Stimulated activated CD4-positive, alpha-beta T cell treated with anti-CD3 and anti-CD28 coated beads, Interleukin-15, amount 100 ng/mL, for 24 hours (primary cell): ENCODE results near the gene RNF182.
"Not testable (repeated sequence)": the region's sequence is repeated elsewhere in the genome, so short reads cannot be mapped to it uniquely, and the experiment has no call there.

Experiments used
- DNase-seq: peaks from one replicate; pipeline ENCODE4 v3.0.0-alpha.2; 2020

The RNF182 gene

DNA sequence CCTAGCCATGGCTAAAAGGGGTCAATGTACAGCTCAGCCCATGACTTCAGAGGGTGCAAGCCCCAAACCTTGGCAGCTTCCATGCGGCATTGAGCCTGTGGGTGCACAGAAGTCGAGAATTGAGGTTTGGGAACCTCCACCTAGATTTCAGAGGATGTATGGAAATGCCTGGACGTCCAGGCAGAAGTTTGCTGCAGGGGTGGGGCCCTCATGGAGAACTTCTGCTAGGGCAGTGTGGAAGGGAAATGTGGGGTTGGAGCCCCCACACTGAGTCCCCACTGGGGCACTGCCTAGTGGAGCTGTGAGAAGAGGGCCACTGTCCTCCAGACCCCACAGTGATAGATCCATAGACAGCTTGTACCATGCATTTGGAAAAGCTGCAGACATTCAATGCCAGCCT lies 47.9 kb downstream of the RNF182 start:
- DNase-seq = not testable (repeated sequence)

DNA sequence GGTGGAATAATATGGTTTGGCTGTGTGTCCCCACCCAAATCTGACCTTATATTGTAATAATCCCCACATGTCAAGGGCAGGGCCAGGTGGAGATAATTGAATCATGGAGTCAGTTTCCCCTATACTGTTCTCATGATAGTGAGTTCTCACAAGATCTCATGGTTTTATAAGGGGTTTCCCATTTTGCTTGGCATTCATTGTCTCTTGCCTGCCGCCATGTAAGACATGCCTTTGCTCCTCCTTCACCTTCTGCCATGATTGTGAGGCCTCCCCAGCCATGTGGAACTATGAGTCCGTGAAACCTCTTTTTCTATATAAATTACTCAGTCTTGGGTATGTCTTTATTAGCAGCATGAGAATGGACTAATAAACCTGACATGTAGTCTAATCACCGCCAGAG lies 48.7 kb downstream of the RNF182 start:
- DNase-seq = not testable (repeated sequence)

DNA sequence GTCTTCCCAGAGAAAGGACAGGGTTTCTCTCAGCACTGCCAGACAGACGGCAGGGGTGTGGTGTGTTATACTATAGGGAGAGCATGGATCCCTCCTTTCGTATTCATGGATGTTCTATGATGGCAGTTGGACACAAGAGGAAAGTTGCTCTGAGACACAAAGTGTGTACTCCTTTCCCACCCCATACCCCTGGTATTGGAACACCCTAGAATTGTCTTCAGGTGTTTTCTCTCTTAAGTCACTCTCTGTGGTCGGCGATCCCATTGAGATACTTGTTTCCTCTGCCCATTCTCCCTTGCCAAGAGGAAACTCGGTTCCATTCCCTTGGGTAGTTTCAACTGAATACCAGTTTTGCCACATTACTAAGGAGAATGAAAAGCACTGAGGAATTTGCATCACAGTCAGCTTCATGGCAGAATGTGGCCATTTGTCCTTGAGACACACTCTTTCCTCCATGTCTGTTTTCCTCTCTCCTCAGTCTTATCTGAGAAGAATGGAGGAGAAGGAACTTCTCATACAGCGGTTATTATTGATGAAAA lies 53.4 kb downstream of the RNF182 start:
- no peak for DNase-seq

DNA sequence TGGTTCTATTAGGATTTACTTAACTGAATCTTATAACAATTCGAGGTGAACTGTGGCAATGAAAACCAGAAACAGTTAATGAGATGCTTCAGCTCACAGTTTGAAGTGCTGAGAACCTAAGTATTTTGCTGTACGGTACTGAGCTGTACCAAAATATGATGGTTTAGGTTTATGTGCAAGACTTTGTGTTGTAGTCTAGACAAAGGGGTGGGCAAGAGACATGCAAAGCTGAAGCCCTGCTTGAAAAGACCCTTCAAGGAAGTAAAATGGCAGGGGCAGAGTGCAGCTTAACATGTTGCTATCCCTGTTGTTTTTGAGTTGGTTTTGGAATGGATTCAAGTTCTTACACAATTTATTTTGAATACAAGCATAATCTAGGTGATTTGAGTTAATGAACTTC lies 54.0 kb downstream of the RNF182 start:
- DNase-seq = no peak

DNA sequence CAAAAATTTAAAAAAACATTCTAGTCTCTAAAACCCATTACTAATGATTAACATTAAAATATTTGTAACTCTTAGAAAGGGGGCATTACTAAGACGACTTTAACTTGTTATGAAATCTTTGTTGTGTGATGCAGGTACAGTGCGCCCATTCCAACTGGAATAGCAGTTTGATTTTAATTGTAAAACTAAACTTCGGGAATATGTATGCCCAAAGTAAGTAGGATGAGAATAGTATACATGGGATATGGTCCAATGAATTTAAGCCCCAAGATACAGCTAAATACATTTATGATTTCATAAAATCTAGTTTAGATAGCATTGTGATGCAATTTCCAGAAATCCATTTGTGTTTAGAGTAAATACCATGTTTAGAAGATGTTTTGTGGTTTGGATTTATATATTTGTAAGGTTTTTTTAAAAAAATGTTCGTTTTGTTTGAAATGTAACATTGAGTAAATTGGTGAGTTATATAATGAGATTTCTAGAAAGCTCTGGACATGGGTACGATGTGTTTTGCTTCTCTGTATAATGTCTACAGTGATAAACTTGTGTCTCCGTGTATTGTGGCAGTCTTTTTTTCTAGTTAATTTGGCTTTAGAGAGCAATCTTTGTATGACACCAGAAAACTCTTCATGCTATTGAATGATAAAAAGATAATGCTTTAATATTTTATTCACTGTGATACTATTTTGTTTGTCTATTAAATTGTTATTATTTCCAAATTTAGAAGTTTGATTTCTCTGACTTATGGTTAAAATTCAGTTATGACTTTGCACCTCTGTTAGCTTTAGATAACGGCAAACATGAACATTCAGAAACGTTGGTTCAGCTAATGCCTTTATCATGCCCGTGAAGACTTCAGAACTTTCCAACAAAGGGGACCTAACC lies 54.8 kb downstream of the RNF182 start:
- DNase-seq = no peak

- DNase-seq = no peak
Measured at GRCh38 chr6:13980534-13980933, 55.8 kb downstream of the RNF182 start.

DNA sequence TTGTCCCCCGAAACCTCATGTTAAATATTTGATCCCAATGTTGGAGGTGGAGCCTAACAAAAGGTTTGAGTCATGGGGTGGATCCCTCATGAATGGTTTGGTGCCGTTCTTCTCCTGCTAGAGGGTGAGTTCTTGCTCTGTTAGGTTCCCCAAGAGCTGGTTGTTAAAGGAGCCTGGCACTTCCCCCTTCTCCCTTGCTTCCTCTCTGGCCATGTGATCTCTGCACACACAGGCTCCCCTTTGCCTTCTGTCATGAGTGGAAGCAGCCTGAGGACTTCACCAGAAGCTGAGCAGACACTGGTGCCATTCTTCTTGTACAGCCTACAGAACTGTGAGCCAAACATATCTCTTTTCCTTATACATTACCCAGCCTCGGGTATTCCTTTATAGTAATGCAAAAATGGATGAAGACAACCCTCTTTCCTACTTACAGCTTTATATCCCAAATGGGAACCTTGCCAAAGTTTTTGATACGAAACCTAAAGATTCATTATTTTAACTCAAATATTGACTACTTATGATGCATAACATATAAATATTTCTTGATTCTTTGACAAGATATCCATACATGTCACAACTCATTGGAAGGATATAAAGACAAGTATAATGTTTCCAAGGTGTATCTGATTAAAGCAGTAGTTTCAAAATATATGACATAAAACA lies 61.0 kb downstream of the RNF182 start:
- DNase-seq = no peak

DNA sequence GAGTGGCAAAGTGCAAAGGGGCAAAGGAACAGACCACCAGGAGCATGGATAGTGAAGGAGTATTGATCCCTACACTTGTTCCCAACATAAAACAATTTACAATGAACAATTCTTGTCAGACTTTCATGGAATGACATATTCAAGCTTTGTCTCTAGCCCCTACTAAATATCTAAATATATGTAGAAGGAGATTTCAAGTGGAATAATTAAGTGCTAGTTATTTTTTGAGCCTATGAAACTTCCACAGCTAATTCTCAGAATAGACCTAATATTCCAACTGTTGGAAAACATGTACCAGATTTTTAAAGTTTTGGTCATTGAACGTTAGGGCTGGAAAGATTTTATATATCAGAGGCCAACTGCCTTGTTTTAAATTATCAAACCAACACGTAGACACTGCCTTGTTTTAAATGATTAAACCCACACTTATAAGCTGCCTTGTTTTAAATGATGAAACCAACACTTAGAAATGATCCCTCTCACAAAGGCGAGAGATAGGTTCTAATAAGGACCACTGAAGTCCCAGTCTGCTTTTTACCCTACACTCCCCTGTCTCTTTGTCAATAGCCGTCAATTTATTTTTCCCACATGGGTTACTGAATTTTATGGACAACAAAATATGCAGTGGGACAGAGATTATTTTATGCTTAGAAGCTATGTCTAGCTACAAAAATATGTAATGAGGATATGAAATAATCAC lies 62.1 kb downstream of the RNF182 start:
- no peak for DNase-seq

GRCh38 chr6:13987400-13987865 lies 62.7 kb downstream of the RNF182 start:
- no peak for DNase-seq

GRCh38 chr6:13988049-13988738 lies 63.4 kb downstream of the RNF182 start:
- no peak for DNase-seq

- DNase-seq = no peak
Measured at GRCh38 chr6:13988908-13989307, 64.2 kb downstream of the RNF182 start.

GRCh38 chr6:13989496-13990144 lies 64.9 kb downstream of the RNF182 start:
- no peak for DNase-seq

- DNase-seq = no peak
Measured at GRCh38 chr6:13990796-13991195, 66.0 kb downstream of the RNF182 start.

- DNase-seq = no peak
Measured at GRCh38 chr6:13991393-13991792, 66.6 kb downstream of the RNF182 start.

DNA sequence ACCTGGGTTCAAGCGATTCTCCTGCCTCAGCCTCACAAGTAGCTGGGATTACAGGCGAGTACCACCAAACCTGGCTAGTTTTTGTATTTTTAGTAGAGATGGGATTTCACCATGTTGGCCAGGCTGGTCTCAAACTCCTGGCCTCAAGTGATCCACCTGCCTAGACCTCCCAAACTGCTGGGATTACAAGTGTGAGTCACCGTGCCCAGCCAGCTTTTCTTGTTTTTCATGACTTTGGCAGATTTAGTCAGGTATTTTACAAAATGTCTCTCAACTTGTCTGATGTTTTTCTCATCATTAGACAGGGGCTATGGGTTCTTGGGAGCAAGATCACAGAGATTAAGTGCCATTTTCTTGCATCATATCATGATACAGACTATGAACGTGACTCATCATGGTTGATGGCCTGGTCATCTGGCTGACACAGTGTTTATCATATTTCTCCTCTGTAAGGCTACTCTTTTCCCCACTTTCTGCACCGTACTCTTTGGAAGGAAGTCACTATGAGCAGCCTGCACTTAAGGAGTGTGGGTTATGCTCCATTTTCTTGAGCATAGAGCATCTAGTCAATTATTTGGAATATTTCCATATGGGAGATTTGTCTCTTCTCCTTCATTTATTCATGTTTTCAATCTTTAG lies 67.8 kb downstream of the RNF182 start:
- no peak for DNase-seq

- DNase-seq = no peak
Measured at GRCh38 chr6:13993416-13993815, 68.7 kb downstream of the RNF182 start.

DNA sequence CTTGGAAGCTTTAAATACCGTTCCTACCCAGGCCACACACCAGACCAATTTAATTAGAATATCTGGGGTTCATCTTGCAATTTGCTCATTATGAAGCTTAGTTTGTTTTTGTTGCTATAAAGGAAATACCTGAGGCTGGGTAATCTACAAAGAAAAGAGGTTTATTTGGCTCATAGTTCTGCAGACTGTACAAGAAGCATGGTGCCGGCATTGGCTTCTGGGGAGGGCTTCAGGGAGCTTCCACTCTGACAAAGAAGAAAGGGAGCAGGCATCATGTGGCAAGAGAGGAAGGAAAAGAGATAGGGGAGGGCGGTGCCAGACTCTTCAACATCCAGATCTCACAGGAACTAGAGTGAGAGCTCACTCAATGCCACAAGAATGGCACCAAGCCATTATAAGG lies 73.6 kb downstream of the RNF182 start:
- no peak for DNase-seq

DNA sequence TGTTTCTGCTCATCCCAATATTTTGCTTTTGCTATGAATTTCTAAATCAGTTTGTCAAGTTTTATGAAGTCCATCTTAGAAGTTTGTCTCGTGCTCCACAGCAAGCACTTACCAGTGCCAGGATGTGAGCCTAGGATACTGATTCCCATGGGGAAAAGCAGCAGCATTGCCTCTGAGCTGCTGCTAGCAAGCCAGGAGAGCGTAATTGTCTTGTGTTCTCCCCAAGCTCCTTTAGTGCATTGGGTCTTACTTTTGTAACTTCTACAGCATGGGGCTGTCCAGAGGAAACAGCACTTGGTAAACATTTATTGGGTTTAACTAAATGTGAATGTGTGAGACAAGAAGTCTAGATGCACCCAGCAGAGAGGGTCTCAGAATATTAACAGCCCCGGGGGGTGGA lies 76.1 kb downstream of the RNF182 start:
- DNase-seq = no peak

DNA sequence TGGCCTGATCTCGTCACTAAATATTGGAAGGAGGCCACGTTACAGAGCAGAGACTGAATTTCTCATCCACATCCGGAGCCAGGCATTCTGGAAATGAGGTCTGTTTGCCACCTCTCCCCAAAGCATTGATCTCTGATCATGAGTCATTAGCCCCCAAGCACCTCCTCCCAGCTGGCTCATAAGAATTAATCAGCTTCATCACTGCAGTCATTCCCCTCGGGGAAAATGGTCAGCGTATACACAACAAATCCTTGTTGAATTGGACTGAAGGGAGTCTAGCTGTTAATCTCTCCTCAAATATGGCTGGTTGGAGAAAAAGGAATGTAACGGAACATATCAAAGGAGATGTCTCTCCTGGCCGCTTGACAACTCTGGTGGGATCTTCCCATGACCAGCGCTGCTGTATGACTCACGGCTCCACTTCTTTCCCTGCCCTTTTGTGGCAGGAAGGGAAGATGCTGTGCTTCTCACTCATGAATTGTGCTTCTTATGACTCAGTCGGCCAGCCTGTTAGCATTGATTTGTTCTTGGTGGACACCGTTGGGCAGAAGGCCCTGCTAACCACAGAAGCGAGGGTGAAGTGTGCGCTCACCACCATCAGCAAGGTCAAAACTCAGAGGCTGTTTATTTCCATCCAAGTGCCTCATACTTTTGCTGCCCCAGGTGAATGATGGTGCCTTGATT lies 76.7 kb downstream of the RNF182 start:
- no peak for DNase-seq

- DNase-seq = no peak
Measured at GRCh38 chr6:14002176-14002947, 77.6 kb downstream of the RNF182 start.
